ENCODE data around the gene TLE4. TPM values are rescaled to one million over a fixed set of nuclear protein-coding genes. Genes with fewer than 3 reads are reported as not detected.

The TLE4 gene
- total and polyA plus RNA-seq, 2 of the 4 experiments (the other 2 are of a cell fraction), result 68.0 to 78.1 TPM

GRCh38 chr9:79568337-79569101 lies 3.2 kb upstream of the TLE4 start:
- Histone ChIP-seq H3K36me3 (ENCODE audit: control insufficient read depth, insufficient read depth, low read length) (no peaks in the 10 kb centered on the region), H4K8ac (ENCODE audit: low read depth in 2 of 2, low read length in 2 of 2) (no peak overlapping the region), H3K56ac (ENCODE audit: extremely low read depth, insufficient read depth, low read length) (no peak overlapping the region), H2AK9ac (replicated peaks; ENCODE audit: low read depth, low read length, poor library complexity) (no peak overlapping the region), H3K4me1 (ENCODE audit: control insufficient read depth, insufficient read depth, low read length) (peaks cover 2% of the 10 kb centered on the region; the same call in 1 of the 2 replicates), H2BK5ac (ENCODE audit: low read depth, low read length, poor library complexity, severe bottlenecking) (no peak overlapping the region), H4K91ac (ENCODE audit: insufficient read depth, low read depth, low read length) (no peak overlapping the region), H2BK15ac (ENCODE audit: low read depth, low read length) (no peak overlapping the region), H2AFZ (replicated peaks; ENCODE audit: low read length, poor library complexity) (no peak overlapping the region), H2BK120ac (ENCODE audit: low read depth, low read length) (no peak overlapping the region), H3K27ac (ENCODE audit: insufficient read depth, low read length) (no peak overlapping the region), H3K79me1 (ENCODE audit: low read depth in 1 of 2, low read length in 2 of 2) (peaks cover 2 to 7% of the 10 kb centered on the region in 2 experiments; a peak in 3 of 4 replicates), H3K23ac (ENCODE audit: low read depth, low read length) (no peak overlapping the region), H4K5ac (ENCODE audit: low read depth, low read length) (no peak overlapping the region), H2BK20ac (ENCODE audit: low read depth, low read length) (no peak overlapping the region), H3K4me2 (ENCODE audit: low read depth, low read length) (no peak overlapping the region), H3K9me3 (ENCODE audit: control insufficient read depth, insufficient read depth, low read length) (no peaks in the 10 kb centered on the region), H3K4ac (ENCODE audit: low read depth, low read length) (no peak overlapping the region), H3K14ac (replicated peaks; ENCODE audit: low read depth, low read length) (no peak overlapping the region), H3K27me3 (ENCODE audit: control insufficient read depth, insufficient read depth, low read length) (no peaks in the 10 kb centered on the region), H3K9me1 (ENCODE audit: insufficient read depth, low read length) (peaks cover 3% of the 10 kb centered on the region; the same call in 1 of the 2 replicates), H3K9ac (ENCODE audit: low read depth, low read length) (no peak overlapping the region), H4K20me1 (ENCODE audit: insufficient read depth, low read length) (no peaks in the 10 kb centered on the region), H2AK5ac (ENCODE audit: low read depth, low read length) (no peak overlapping the region), H3K4me3 (ENCODE audit: insufficient read depth, low read depth, low read length) (no peak overlapping the region), H3K18ac (ENCODE audit: low read depth, low read length) (no peak overlapping the region)
- POLR2A ChIA-PET (ENCODE audit: unreplicated experiment), result no interaction called here
- CTCF ChIA-PET, result interaction anchor here (0.5 to 1.0 kb wide), 2 partner anchors 39 to 148 kb away, joined by 3 read pairs; no protein-coding TSS in a partner anchor
- ATAC-seq (ENCODE audit: low read depth) (no peak), DNase-seq (no peak)
- dilution Hi-C loops (cut with HindIII; ENCODE audit: low sequenced_read_pairs, unreplicated experiment) (no loop called here), intact Hi-C loops (cut with micrococcal nuclease) (no loop called here), in situ Hi-C loops (cut with MboI; ENCODE audit: low sequenced_read_pairs) (loop anchor here (10.0 to 25.0 kb wide), 3 partner anchors 431 to 1124 kb away; no protein-coding TSS in a partner anchor)
- TF ChIP-seq POLR2A (IDR thresholded peaks at IDR 0.05; ENCODE audit: low read depth, low read length), result no peak
- TF ChIP-seq BHLHE40 (IDR thresholded peaks at IDR 0.05; ENCODE audit: low read depth, low read length), result no peak
- TF ChIP-seq CTCF (conservative IDR thresholded peaks at IDR 0.05; ENCODE audit: low read depth, low read length), result no peak
- no peak for TF ChIP-seq CEBPB (IDR thresholded peaks at IDR 0.05; ENCODE audit: low read depth, low read length)
- no TSS peak for BruUV-seq (replicated peaks)
- WGBS, 2 experiments (ENCODE audit: extremely low coverage in 2 of 2, insufficient read length in 1 of 2), result no CpG with 5 or more reads among the region's 7 CpGs

All from IMR-90 (cell line).